GM12891 (cell line): ENCODE measurements around the gene LRTM1.

Source experiments
- POLR2A ChIP-seq: IDR thresholded peaks from 2 replicates; pipeline ENCODE4 v1.6.1; 2011; ENCODE audit warnings: low read depth, low read length, control low read depth
- POLR2AphosphoS5 ChIP-seq: IDR thresholded peaks from 2 replicates; pipeline ENCODE4 v1.6.1; 2011; ENCODE audit warnings: low read depth, low read length, control low read depth
- POU2F2 ChIP-seq: IDR thresholded peaks from 2 replicates; pipeline ENCODE4 v1.6.1; 2011; ENCODE audit warnings: low read depth, mild to moderate bottlenecking, control low read depth, low read length, moderate library complexity
- TAF1 ChIP-seq: IDR thresholded peaks from 2 replicates; pipeline ENCODE4 v1.6.1; 2011; ENCODE audit warnings: low read depth, low read length, control low read depth

- TF ChIP-seq POLR2AphosphoS5 (no peak), POLR2A (no peak), TAF1 (no peak), POU2F2 (no peak)
Measured at GRCh38 chr3:54970895-54971294, 43.0 kb upstream of the LRTM1 start.
